ENCODE measurements around the gene ETS1.

The ETS1 gene

DNA sequence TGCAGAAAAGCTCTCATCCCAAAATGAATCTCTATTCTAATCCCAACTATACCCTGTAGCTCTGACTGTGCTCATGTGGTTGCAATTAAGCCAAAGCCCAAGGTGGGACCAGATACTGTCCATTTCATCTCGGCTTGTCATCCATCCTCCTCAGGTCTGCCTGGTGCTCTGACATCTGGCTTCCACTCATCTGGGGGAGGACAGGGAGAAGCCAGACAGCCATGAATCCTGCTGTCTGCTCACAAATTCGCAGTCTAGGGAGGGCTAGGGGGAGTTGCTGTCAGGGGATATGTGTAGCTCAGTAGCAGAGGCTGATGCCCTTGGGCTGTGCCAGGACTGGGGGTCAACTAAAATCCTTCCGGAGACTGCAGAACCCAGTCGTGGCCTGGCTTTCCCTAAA is 167.1 kb downstream of the ETS1 start:
- no peak for DNase-seq

DNA sequence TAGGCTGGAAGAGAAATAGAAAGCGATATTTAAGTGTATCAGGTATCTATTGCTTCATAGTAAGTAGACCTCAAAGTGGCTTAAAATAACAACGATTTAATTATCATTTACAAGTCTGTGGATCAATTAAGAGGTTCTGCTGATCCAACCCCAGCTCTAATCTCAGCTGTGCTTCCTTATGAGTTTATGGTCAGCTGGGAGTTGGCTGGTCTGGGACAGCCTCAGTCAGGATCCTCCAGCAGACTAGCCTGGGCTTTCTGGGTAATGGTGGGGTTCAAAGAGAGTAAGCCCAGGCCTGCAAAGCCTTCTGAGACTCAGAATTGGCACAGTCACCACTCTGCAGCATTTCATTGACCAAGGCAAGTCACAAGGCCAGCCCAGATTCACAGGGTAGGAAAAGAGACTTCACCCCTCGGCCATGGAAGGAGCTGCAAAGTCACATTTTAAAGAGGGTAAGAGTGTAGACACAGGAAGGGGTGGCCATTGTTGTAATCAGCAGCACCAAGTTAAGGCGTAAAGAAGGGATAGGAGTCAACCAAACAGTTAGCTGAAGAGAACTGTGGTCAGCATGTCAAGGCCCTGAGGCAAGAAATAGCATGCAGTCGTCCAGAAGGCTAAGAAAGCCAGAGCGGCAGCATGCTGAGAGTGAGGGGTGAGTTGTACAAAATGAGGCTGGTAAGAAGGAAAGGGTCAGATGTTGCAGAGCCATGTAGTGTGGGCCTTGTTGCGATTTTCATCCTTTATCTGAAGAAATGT is 168.2 kb downstream of the ETS1 start:
- DNase-seq = no peak

DNA sequence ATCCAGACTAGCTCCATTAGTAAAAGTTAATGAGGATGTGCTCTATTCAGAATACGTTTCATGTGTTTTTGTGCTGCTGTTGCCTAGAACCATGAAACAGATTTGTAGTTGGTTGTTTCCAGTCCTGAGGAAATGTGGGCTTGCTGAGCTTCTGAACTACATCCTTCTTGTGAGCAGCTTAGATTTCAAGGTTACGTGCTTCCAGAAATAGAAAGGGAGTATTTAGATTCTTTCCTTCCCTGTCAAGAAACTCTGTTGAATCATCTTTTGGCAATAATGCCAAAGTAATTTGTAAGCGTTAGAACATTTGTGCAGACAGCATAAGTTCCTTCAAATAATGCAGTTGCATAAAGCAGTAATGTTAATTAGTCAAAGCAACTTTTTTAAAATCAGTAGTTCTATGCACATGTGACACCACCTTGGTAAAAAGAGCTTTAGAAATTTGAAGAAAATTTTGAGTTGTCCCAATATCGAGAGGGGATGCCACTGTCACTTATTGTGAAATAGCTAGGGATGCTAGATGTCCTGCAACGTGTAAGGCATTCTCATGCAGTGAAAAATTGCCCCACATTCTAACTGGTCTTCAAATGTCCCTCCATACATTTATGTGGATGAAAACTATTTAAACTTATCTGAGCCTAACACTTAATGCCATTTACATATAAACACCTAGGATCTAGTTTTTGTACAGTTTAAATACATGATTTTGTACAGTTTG is 169.6 kb downstream of the ETS1 start:
- no peak for DNase-seq

GRCh38 chr11:128416976-128417375 is 170.4 kb downstream of the ETS1 start:
- DNase-seq = no peak

GRCh38 chr11:128415539-128415938 is 171.8 kb downstream of the ETS1 start:
- no peak for DNase-seq

DNA sequence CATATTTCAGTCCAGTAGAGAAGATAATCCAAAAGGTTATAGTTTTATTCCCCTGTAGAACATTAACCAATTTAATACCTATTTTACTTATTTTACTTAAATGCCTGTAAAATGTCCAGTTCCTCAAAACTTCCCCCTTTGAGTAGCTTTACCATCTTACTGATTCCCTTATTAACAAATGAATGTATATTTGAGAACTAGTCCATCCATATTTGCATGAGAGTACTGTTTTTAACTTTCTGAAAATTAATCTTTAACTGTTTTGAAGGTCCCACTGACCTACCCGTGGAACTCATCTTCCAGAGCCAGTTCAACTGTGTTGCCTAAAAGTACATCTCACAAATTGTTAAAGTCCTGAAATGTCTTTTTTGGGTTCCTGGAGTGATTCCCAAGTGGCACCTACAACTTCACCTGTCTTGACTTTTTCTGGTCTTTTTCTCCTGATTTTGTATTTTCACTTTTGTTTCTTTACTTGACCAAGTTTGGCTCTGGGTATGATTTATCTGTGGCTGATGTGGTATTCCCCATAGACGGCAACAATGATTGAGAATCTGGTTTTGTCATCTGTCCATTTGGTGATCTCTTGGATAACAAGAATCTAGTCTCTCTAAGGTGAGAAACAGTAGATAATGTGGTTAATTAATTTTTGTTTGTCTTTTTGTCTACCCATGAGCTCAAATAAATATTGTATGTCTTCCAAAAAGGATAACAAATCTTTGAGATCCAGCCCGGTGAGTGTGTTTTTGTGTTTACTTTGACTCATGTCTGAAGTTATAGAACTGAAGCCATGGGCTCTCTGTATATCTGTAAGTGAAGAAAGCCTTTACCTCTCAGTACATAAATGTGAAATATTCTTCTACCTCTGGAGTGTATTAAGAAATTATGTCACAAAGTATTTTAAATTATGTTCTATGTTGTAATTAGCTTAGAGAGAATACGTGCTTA is 174.2 kb downstream of the ETS1 start:
- DNase-seq = no peak

DNA sequence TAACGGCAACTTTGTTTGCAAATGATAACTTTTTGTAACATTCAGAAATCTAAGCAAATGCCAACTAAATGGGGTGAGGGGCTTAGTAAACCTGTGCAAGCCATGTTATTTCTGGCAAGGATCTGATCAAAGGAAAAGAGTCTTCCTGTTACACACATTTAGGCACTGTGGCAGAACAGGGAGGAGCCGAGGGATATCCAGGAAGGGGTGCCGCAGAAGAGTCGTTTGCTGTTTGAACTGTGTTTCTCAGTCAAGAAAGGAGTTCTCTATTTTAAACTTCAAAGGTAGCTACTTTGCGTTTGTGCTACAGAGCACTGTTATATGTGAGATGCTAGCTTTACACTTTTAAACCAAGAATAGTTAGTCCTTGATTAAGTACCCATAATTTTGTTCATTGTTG is 175.5 kb downstream of the ETS1 start:
- DNase-seq = no peak

GRCh38 chr11:128411150-128411549 is 176.2 kb downstream of the ETS1 start:
- DNase-seq = no peak

DNA sequence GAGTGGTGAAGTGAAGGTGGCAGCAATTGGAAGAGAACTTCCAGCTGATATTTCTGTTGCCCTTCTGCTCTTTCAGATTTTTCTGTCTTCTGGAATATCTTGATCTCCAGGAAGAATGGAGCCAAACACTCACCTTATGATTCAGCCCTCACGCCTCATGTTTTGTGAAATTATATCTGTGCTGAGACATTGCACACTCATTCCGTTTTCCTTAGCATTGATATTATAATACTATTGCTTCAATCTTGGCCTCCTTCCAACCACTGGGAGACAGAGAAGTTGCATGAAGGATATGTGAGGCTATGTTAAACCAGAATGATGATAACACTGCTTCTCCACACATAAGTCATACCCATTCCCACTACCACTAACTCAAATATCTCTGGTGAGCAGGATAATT is 177.9 kb downstream of the ETS1 start:
- DNase-seq = no peak

Measured in femur (tissue), 1 donor.